ENCODE results near the gene VGF. TPM values are rescaled to one million over a fixed set of nuclear protein-coding genes. Genes with fewer than 3 reads are reported as not detected.
A peak's percentile ranks its signal among the peaks of the same experiment; 100 is the strongest.

The VGF gene
- total RNA-seq, 1 experiment from 2014 or later = 16.0 TPM

GRCh38 chr7:101172854-101173751 lies 7.7 kb upstream of the VGF start:
- H3K4me1 ChIP-seq (ENCODE audit: insufficient read depth, low read length, poor library complexity, severe bottlenecking) = peaks cover 39% of the 10 kb centered on the region
- peak overlapping the region; percentile 36 for H3K4me3 ChIP-seq (ENCODE audit: low read depth, low read length, poor library complexity, severe bottlenecking)
- intact Hi-C loops (cut with micrococcal nuclease; ENCODE audit: unreplicated experiment) = loop anchor here (10.0 kb wide), 1 partner anchor 78 kb away; no protein-coding TSS in a partner anchor
- POLR2A ChIA-PET (ENCODE audit: low non-redundant PET) = no interaction called here
- H3K27ac ChIP-seq (ENCODE audit: low read depth, low read length, poor library complexity, severe bottlenecking) = no peak overlapping the region
- H3K27me3 ChIP-seq (replicated peaks; ENCODE audit: insufficient read depth, low read depth, low read length, poor library complexity) = peaks cover 59% of the 10 kb centered on the region
- no peaks in the 10 kb centered on the region for H3K9me3 ChIP-seq (ENCODE audit: low read depth, low read length, poor library complexity, severe bottlenecking)
- CTCF ChIA-PET = interaction anchor here (0.9 to 1.1 kb wide), 2 partner anchors 19 to 29 kb away, joined by 5 to 10 read pairs; no protein-coding TSS in a partner anchor
- DNase-seq (ENCODE audit: low spot score) = peak; percentile 83
- TF ChIP-seq, protein P1, sequence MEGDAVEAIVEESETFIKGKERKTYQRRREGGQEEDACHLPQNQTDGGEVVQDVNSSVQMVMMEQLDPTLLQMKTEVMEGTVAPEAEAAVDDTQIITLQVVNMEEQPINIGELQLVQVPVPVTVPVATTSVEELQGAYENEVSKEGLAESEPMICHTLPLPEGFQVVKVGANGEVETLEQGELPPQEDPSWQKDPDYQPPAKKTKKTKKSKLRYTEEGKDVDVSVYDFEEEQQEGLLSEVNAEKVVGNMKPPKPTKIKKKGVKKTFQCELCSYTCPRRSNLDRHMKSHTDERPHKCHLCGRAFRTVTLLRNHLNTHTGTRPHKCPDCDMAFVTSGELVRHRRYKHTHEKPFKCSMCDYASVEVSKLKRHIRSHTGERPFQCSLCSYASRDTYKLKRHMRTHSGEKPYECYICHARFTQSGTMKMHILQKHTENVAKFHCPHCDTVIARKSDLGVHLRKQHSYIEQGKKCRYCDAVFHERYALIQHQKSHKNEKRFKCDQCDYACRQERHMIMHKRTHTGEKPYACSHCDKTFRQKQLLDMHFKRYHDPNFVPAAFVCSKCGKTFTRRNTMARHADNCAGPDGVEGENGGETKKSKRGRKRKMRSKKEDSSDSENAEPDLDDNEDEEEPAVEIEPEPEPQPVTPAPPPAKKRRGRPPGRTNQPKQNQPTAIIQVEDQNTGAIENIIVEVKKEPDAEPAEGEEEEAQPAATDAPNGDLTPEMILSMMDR (conservative IDR thresholded peaks at IDR 0.05; ENCODE audit: low read depth, low read length) = no peak
- no peak for TF ChIP-seq EZH2 (IDR thresholded peaks at IDR 0.05; ENCODE audit: borderline replicate concordance, low read depth, low read length, poor library complexity, severe bottlenecking)
- no peaks in the 10 kb centered on the region for H3K36me3 ChIP-seq (ENCODE audit: insufficient read depth, low read length, poor library complexity, severe bottlenecking)
- no TSS peak for BruUV-seq (replicated peaks)

- CTCF ChIA-PET = no interaction called here
- H3K27ac ChIP-seq (ENCODE audit: low read depth, low read length, poor library complexity, severe bottlenecking) = no peak overlapping the region
- peak; percentile 70 for TF ChIP-seq EZH2 (IDR thresholded peaks at IDR 0.05; ENCODE audit: borderline replicate concordance, low read depth, low read length, poor library complexity, severe bottlenecking)
- TF ChIP-seq, protein P1 (conservative IDR thresholded peaks at IDR 0.05; ENCODE audit: low read depth, low read length) = no peak
- DNase-seq (ENCODE audit: low spot score) = no peak
- no TSS peak for BruUV-seq (replicated peaks)
- no peaks in the 10 kb centered on the region for H3K9me3 ChIP-seq (ENCODE audit: low read depth, low read length, poor library complexity, severe bottlenecking)
- peaks cover 42% of the 10 kb centered on the region for H3K4me1 ChIP-seq (ENCODE audit: insufficient read depth, low read length, poor library complexity, severe bottlenecking)
- H3K27me3 ChIP-seq (replicated peaks; ENCODE audit: insufficient read depth, low read depth, low read length, poor library complexity) = peaks cover 58% of the 10 kb centered on the region
- peak overlapping the region; percentile 36 for H3K4me3 ChIP-seq (ENCODE audit: low read depth, low read length, poor library complexity, severe bottlenecking)
- H3K36me3 ChIP-seq (ENCODE audit: insufficient read depth, low read length, poor library complexity, severe bottlenecking) = no peaks in the 10 kb centered on the region
- intact Hi-C loops (cut with micrococcal nuclease; ENCODE audit: unreplicated experiment) = loop anchor here (10.0 kb wide), 1 partner anchor 77 kb away; no protein-coding TSS in a partner anchor
- POLR2A ChIA-PET (ENCODE audit: low non-redundant PET) = no interaction called here
Measured at GRCh38 chr7:101172005-101172853, 6.9 kb upstream of the VGF start.

GRCh38 chr7:101171442-101171837 lies 6.1 kb upstream of the VGF start:
- no TSS peak for BruUV-seq (replicated peaks)
- ChIA-PET POLR2A (ENCODE audit: low non-redundant PET) (no interaction called here), CTCF (interaction anchor here (0.6 to 1.2 kb wide), 2 partner anchors 27 to 77 kb away, joined by 7 read pairs; no protein-coding TSS in a partner anchor)
- peak; percentile 45 for DNase-seq (ENCODE audit: low spot score)
- Histone ChIP-seq H3K27me3 (replicated peaks; ENCODE audit: insufficient read depth, low read depth, low read length, poor library complexity) (peaks cover 61% of the 10 kb centered on the region), H3K36me3 (ENCODE audit: insufficient read depth, low read length, poor library complexity, severe bottlenecking) (no peaks in the 10 kb centered on the region), H3K9me3 (ENCODE audit: low read depth, low read length, poor library complexity, severe bottlenecking) (no peaks in the 10 kb centered on the region), H3K4me1 (ENCODE audit: insufficient read depth, low read length, poor library complexity, severe bottlenecking) (peaks cover 49% of the 10 kb centered on the region), H3K4me3 (ENCODE audit: low read depth, low read length, poor library complexity, severe bottlenecking) (no peak overlapping the region), H3K27ac (ENCODE audit: low read depth, low read length, poor library complexity, severe bottlenecking) (no peak overlapping the region)
- intact Hi-C loops (cut with micrococcal nuclease; ENCODE audit: unreplicated experiment) = loop anchor here (10.0 kb wide), 1 partner anchor 77 kb away; no protein-coding TSS in a partner anchor
- TF ChIP-seq, protein P1 (conservative IDR thresholded peaks at IDR 0.05; ENCODE audit: low read depth, low read length) = peak; percentile 41; the same call in 1 of the 2 replicates
- TF ChIP-seq EZH2 (IDR thresholded peaks at IDR 0.05; ENCODE audit: borderline replicate concordance, low read depth, low read length, poor library complexity, severe bottlenecking) = no peak

Measured in A673 (cell line).